ENCODE measurements around the gene SLC22A13.

The SLC22A13 gene

DNA sequence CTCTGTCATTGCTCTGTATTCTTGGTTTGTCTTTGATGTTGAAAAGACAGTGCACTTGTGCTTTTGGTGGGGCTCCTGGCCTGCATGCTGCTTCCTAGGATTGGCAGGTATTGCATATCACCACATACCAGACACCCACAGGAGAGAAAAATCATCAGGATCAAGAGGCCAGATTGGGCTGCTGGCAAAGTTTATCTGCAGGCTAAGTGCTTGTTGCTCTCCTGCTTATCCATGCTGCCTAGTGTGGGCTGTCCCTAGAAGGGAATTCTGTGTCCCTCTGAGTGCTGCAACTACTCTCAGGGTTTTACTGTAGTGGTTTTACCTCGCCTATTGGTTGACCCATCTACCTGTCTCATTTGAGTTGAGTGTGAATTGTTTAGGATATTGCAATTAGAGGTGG, 833 bp upstream of the SLC22A13 start:
- TF ChIP-seq, protein P1, sequence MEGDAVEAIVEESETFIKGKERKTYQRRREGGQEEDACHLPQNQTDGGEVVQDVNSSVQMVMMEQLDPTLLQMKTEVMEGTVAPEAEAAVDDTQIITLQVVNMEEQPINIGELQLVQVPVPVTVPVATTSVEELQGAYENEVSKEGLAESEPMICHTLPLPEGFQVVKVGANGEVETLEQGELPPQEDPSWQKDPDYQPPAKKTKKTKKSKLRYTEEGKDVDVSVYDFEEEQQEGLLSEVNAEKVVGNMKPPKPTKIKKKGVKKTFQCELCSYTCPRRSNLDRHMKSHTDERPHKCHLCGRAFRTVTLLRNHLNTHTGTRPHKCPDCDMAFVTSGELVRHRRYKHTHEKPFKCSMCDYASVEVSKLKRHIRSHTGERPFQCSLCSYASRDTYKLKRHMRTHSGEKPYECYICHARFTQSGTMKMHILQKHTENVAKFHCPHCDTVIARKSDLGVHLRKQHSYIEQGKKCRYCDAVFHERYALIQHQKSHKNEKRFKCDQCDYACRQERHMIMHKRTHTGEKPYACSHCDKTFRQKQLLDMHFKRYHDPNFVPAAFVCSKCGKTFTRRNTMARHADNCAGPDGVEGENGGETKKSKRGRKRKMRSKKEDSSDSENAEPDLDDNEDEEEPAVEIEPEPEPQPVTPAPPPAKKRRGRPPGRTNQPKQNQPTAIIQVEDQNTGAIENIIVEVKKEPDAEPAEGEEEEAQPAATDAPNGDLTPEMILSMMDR (conservative IDR thresholded peaks at IDR 0.05; ENCODE audit: low read length): no peak
- TF ChIP-seq EZH2phosphoT487 (IDR thresholded peaks at IDR 0.05; ENCODE audit: borderline replicate concordance): no peak
- H3K4me1 ChIP-seq (ENCODE audit: insufficient read depth, low read length, poor library complexity, severe bottlenecking): peaks cover 23% of the 10 kb centered on the region
- H2AFZ ChIP-seq (ENCODE audit: low read length): no peak overlapping the region
- H3K36me3 ChIP-seq (ENCODE audit: insufficient read depth, low read length): no peaks in the 10 kb centered on the region
- H3K27me3 ChIP-seq (ENCODE audit: insufficient read depth, low read length, poor library complexity, severe bottlenecking): no peaks in the 10 kb centered on the region
- no peaks in the 10 kb centered on the region for H4K20me1 ChIP-seq (ENCODE audit: insufficient read depth, low read length, poor library complexity, severe bottlenecking)
- H3F3A ChIP-seq (ENCODE audit: low read depth): no peaks in the 10 kb centered on the region
- H3K9ac ChIP-seq (ENCODE audit: low read depth, low read length, poor library complexity, severe bottlenecking): no peak overlapping the region
- no peak overlapping the region for H3K4me2 ChIP-seq (ENCODE audit: low read depth, low read length, poor library complexity, severe bottlenecking)
- H3K79me2 ChIP-seq (ENCODE audit: insufficient read depth, low read length): no peaks in the 10 kb centered on the region
- no peaks in the 10 kb centered on the region for H3K9me3 ChIP-seq (ENCODE audit: insufficient read depth, low read depth, low read length)
- no peak overlapping the region for H3K4me3 ChIP-seq (ENCODE audit: low read length, poor library complexity, severe bottlenecking)
- no peaks in the 10 kb centered on the region for H3K9me2 ChIP-seq (replicated peaks; ENCODE audit: low read depth, low read length)

DNA sequence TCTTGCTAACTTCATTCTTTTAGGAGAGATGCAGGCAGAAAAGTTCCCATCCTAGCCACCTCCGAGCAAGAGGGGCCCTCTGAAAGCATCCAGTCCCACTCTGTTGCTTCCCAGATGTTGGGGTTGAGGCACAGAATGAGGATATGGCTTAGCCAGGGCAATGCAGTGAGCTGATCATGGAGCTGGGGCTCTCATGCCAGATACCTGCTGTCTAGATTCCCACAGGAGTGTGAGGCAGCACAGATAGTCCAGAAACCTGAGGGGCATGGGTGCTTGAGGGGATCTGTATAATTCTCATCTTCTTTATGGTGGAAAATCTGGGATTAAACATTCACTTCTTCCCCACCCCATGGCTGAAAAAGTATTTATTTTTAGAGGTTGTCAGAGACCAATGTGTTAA, 1.2 kb downstream of the SLC22A13 start:
- Histone ChIP-seq H4K20me1 (ENCODE audit: insufficient read depth, low read length, poor library complexity, severe bottlenecking) (no peaks in the 10 kb centered on the region), H3K4me3 (ENCODE audit: low read length, poor library complexity, severe bottlenecking) (no peak overlapping the region), H3K4me1 (ENCODE audit: insufficient read depth, low read length, poor library complexity, severe bottlenecking) (peaks cover 23% of the 10 kb centered on the region), H3K36me3 (ENCODE audit: insufficient read depth, low read length) (no peaks in the 10 kb centered on the region), H3K9me3 (ENCODE audit: insufficient read depth, low read depth, low read length) (no peaks in the 10 kb centered on the region), H3F3A (ENCODE audit: low read depth) (no peaks in the 10 kb centered on the region), H3K27me3 (ENCODE audit: insufficient read depth, low read length, poor library complexity, severe bottlenecking) (no peaks in the 10 kb centered on the region), H3K9me2 (replicated peaks; ENCODE audit: low read depth, low read length) (no peaks in the 10 kb centered on the region), H3K9ac (ENCODE audit: low read depth, low read length, poor library complexity, severe bottlenecking) (no peak overlapping the region), H3K79me2 (ENCODE audit: insufficient read depth, low read length) (no peaks in the 10 kb centered on the region), H3K4me2 (ENCODE audit: low read depth, low read length, poor library complexity, severe bottlenecking) (no peak overlapping the region), H2AFZ (ENCODE audit: low read length) (no peak overlapping the region)
- TF ChIP-seq, protein P1 (conservative IDR thresholded peaks at IDR 0.05; ENCODE audit: low read length): no peak
- no peak for TF ChIP-seq EZH2phosphoT487 (IDR thresholded peaks at IDR 0.05; ENCODE audit: borderline replicate concordance)

DNA sequence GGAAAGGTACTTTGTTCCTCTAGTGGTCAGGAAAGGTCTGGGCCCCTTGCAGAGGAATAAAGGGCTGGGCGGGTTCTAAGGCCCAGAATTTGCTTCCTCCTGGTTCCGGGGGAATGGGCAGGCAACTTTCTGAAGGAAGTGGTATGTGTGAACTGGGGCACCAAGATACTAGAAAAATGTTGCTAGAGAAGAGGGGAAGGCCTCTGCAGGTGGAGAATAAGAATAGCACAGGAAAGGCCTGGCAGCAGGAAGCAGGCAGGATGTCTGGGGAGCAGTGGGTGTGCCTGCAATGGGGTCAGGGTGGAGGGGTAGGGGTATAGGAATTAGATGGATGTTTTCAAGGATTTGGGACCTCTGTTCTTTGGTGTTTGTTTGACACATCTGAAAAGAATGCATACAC, 2.0 kb downstream of the SLC22A13 start:
- H3K4me3 ChIP-seq (ENCODE audit: low read length, poor library complexity, severe bottlenecking): no peak overlapping the region
- H4K20me1 ChIP-seq (ENCODE audit: insufficient read depth, low read length, poor library complexity, severe bottlenecking): no peaks in the 10 kb centered on the region
- H3K27me3 ChIP-seq (ENCODE audit: insufficient read depth, low read length, poor library complexity, severe bottlenecking): no peaks in the 10 kb centered on the region
- TF ChIP-seq, protein P1 (conservative IDR thresholded peaks at IDR 0.05; ENCODE audit: low read length): 0 out of 2 replicates have a peak, but pooled peaks have one; percentile 11
- TF ChIP-seq EZH2phosphoT487 (IDR thresholded peaks at IDR 0.05; ENCODE audit: borderline replicate concordance): no peak
- H3K36me3 ChIP-seq (ENCODE audit: insufficient read depth, low read length): no peaks in the 10 kb centered on the region
- H3K9ac ChIP-seq (ENCODE audit: low read depth, low read length, poor library complexity, severe bottlenecking): no peak overlapping the region
- no peaks in the 10 kb centered on the region for H3K9me2 ChIP-seq (replicated peaks; ENCODE audit: low read depth, low read length)
- H3K9me3 ChIP-seq (ENCODE audit: insufficient read depth, low read depth, low read length): no peaks in the 10 kb centered on the region
- peaks cover 23% of the 10 kb centered on the region for H3K4me1 ChIP-seq (ENCODE audit: insufficient read depth, low read length, poor library complexity, severe bottlenecking)
- peak overlapping the region; percentile 31 for H3K4me2 ChIP-seq (ENCODE audit: low read depth, low read length, poor library complexity, severe bottlenecking)
- no peak overlapping the region for H2AFZ ChIP-seq (ENCODE audit: low read length)
- no peaks in the 10 kb centered on the region for H3F3A ChIP-seq (ENCODE audit: low read depth)
- no peaks in the 10 kb centered on the region for H3K79me2 ChIP-seq (ENCODE audit: insufficient read depth, low read length)

Measured in Loucy (cell line).